GM18520 (cell line): ENCODE results near the gene SLC33A1.

Source experiments
- ATAC-seq: cut with Tn5 transposase; IDR thresholded peaks from one replicate; pipeline ENCODE4 v1.9.1; 2021; ENCODE audit not compliant: unreplicated experiment

SLC33A1 gene

GRCh38 chr3:155792532-155792931 lies 61.7 kb downstream of the SLC33A1 start:
- no peak for ATAC-seq

GRCh38 chr3:155791190-155791589 lies 63.0 kb downstream of the SLC33A1 start:
- ATAC-seq: no peak

GRCh38 chr3:155790272-155790925 lies 63.8 kb downstream of the SLC33A1 start:
- ATAC-seq: no peak

- no peak for ATAC-seq
These were observed 68.4 kb downstream of the SLC33A1 start for GRCh38 chr3:155785662-155786295.

- ATAC-seq: no peak
These were observed 71.8 kb downstream of the SLC33A1 start for GRCh38 chr3:155782390-155782953.

- ATAC-seq: no peak
These were observed 73.9 kb downstream of the SLC33A1 start for GRCh38 chr3:155780291-155780690.

- no peak for ATAC-seq
These were observed 75.8 kb downstream of the SLC33A1 start for GRCh38 chr3:155778462-155778861.

GRCh38 chr3:155772801-155773200 lies 81.4 kb downstream of the SLC33A1 start:
- ATAC-seq: no peak

- no peak for ATAC-seq
These were observed 83.1 kb downstream of the SLC33A1 start for GRCh38 chr3:155771126-155771525.
